ENCODE data around the gene UBA5. TPM values are rescaled to one million over a fixed set of nuclear protein-coding genes. Genes with fewer than 3 reads are reported as not detected.

UBA5 gene
- total RNA-seq, 2 donors from 2014 or later, result 30.7 to 40.5 TPM

DNA sequence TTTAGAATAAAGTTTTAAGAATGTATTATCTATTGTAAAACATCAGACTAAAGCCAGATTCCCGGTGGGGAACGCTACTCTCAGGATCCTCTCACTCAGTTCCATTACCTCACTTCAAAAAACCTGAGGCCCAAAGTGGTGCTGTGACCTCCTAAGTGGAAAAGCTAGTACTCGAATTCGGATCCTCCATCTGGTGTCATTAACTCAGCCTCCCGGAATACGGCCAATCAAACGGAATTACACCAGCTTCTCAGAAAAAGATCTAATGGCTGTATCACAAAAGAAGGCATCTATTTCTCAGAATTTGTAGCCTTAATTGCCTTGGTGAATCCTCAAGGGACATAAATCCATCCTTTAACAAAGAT is 1.1 kb upstream of the UBA5 start:
- Mint-ChIP-seq H3K4me1 (peaks cover 45% of the 10 kb centered on the region), H3K36me3 (ENCODE audit: low read depth) (peaks cover 6% of the 10 kb centered on the region), H3K27ac (peak overlapping the region; percentile 96), H3K27me3 (no peaks in the 10 kb centered on the region), H3K4me3 (peak overlapping the region; percentile 98)
- DNase-seq (no peak), ATAC-seq (no peak)
- H3K9me3 ChIP-seq (ENCODE audit: control insufficient read depth, low read length, poor library complexity, severe bottlenecking), result no peaks in the 10 kb centered on the region

DNA sequence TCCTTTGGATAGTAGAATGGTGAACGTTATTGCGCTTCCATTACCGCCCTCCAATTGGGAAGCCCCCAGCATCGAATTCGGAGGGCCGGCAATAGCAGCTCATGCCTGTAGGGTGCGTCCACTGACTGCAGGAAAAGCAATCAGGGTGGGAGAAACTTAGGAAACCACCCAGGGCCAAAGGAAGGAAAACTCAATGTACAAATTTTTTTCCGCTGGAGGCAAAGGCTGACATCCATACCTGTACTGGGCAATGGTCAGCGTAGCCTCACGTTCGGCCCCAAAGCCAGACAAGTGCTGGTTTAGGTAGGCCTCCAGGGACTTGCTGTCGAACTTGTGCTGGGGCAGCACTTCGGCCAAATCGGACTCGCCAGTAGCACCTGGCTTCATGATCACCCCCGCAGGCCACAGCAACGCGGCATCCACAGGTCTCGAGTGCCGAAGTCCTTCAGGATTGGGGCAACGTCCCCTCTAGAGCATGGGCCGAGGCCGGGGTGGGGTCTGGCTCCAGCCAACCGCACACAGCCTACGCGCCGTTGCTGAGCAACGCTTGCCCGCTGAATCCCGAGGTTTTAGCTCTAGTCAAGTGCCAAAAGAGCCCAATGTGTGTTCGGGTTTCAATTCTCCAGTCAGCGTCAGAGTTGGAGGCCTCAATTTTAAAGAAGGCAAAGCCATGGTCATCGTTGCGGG is 621 bp upstream of the UBA5 start, which contains the start of gene ACAD11:
Gene ACAD11 (minus strand): TSS at position 445 of the 687 bp plus-strand sequence. CDS start 58 bp downstream, at position 387.
- Mint-ChIP-seq H3K4me1 (peaks cover 48% of the 10 kb centered on the region), H3K27ac (peak within 1 kb of the TSS; percentile 96), H3K27me3 (no peaks in the 10 kb centered on the region), H3K4me3 (peak within 1 kb of the TSS; percentile 98), H3K36me3 (ENCODE audit: low read depth) (peaks cover 6% of the 10 kb centered on the region)
- DNase-seq (peak in 2 of 3 donors; percentile 14 to 16), ATAC-seq (peak; percentile 36)
- no peaks in the 10 kb centered on the region for H3K9me3 ChIP-seq (ENCODE audit: control insufficient read depth, low read length, poor library complexity, severe bottlenecking)

DNA sequence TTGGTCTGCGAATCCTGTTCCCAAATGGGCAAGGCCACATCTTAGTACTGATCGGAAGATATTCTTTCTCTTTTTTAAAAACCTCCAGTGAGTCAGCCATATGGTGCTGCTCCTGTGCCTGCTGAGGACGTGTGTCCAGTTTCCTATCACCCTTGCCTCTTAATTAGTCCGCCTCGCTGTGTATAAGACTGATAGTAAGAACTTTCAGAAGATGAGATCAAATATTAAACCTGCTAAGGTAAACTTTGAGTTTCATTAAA is 612 bp downstream of the UBA5 start:
- ATAC-seq (no peak), DNase-seq (no peak)
- peak overlapping the region; percentile 98 for H3K4me3 Mint-ChIP-seq
- H3K36me3 Mint-ChIP-seq (ENCODE audit: low read depth), result peaks cover 4% of the 10 kb centered on the region
- peak overlapping the region; percentile 96 for H3K27ac Mint-ChIP-seq
- H3K4me1 Mint-ChIP-seq, result peaks cover 50% of the 10 kb centered on the region
- H3K9me3 ChIP-seq (ENCODE audit: control insufficient read depth, low read length, poor library complexity, severe bottlenecking), result no peaks in the 10 kb centered on the region
- H3K27me3 Mint-ChIP-seq, result no peaks in the 10 kb centered on the region

DNA sequence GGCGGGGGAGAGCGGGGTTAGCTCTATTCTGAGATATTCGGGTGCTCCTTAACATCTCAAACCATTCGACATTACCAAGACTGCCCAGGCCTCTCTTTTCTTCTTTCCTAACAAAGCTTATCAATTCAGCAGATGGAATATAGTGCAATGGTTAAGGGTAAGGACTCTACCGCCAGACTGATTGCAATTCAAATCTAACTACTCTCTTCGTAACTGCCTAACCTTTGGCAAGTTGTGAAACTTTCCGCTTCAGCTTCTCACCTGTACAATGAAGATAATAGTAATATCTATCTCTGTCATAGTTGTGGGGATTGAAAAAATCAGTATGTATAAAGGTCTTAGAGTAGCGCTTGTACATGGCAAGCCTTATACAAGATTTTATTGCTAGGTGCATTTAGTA is 972 bp downstream of the UBA5 start:
- ATAC-seq, result no peak

DNA sequence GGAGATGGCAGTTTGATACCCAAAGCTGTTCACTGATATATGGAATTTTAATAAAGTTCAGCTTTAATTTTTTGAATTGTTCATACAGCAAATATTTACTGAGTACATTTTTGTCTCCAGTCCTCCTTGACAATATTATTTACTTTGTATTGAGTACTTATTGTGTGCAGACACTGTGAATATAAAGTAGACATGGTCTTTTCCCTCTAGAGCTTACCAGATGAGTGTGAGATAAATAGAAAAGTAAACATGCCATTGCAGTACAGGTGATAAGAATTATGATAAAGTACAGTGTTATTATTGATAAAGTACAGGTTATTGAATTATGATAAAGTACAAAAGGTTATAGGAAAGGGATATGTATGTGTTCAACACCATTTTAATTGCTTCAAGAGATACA is 2.1 kb downstream of the UBA5 start:
- Mint-ChIP-seq H3K4me3 (no peak overlapping the region), H3K4me1 (peaks cover 47% of the 10 kb centered on the region), H3K27me3 (no peaks in the 10 kb centered on the region), H3K36me3 (ENCODE audit: low read depth) (peaks cover 4% of the 10 kb centered on the region), H3K27ac (peak overlapping the region; percentile 43)
- no peaks in the 10 kb centered on the region for H3K9me3 ChIP-seq (ENCODE audit: control insufficient read depth, low read length, poor library complexity, severe bottlenecking)
- ATAC-seq, result no peak
- no peak for DNase-seq

More for the DNA sequence above, 972 bp downstream of the UBA5 start:
- peaks cover 4% of the 10 kb centered on the region for H3K36me3 Mint-ChIP-seq (ENCODE audit: low read depth)
- peak overlapping the region; percentile 96 for H3K27ac Mint-ChIP-seq
- H3K4me1 Mint-ChIP-seq, result peaks cover 49% of the 10 kb centered on the region
- DNase-seq, result no peak
- H3K4me3 Mint-ChIP-seq, result peak overlapping the region; percentile 98
- no peaks in the 10 kb centered on the region for H3K27me3 Mint-ChIP-seq
- H3K9me3 ChIP-seq (ENCODE audit: control insufficient read depth, low read length, poor library complexity, severe bottlenecking), result no peaks in the 10 kb centered on the region

DNA sequence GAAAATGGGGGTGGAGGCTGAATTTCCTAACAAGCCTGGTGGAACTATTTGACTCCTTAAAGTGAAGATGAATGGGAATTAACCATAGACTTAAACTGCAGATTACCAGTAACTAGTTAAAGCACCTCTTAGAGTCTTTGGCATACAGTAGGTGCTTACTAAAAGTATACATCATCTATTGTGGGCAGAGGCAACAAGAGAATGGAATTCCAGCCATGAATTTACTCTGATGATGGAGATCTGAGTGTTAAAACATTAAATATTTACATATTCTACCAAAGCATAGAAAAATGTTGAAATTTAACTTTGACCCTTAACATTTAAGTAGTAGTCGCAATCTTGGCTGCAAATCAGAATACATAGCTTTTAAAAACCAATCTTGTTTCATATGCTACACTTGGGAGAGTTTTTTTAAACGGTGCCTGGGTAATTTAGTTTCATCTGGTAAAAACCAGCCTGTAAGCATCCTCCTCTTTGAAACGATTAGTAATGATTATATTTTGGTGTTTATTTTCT is 5.2 kb downstream of the UBA5 start:
- no peak overlapping the region for H3K4me3 Mint-ChIP-seq
- peaks cover 2% of the 10 kb centered on the region for H3K36me3 Mint-ChIP-seq (ENCODE audit: low read depth)
- no peak for DNase-seq
- no peak for ATAC-seq
- peaks cover 36% of the 10 kb centered on the region for H3K4me1 Mint-ChIP-seq
- no peak overlapping the region for H3K27ac Mint-ChIP-seq
- no peaks in the 10 kb centered on the region for H3K9me3 ChIP-seq (ENCODE audit: control insufficient read depth, low read length, poor library complexity, severe bottlenecking)
- H3K27me3 Mint-ChIP-seq, result no peaks in the 10 kb centered on the region

DNA sequence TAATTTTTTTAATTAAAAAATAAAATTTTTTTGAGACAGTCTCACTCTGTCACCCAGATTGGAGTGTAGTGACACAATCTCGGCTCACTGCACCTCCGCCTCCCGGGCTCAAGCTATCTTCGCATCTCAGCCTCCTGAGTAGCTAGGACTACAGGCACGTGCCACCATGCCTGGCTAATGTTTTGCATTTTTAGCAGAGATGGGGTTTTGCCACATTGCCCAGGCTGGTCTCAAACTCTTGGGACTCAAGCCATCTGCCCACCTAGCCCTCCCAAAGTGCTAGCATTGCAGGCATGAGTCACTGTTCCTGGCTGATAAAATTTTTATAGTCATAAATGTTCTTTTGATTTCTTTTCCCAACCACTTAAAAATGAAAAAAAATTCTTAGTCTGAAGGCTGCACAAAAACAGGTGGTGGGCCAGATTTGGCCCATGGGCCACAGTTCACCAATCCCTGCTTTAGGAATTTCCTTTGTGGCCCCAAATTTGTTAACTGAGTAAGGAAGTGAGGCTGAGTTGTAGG is 9.2 kb downstream of the UBA5 start:
- no peaks in the 10 kb centered on the region for H3K27me3 Mint-ChIP-seq
- H3K27ac Mint-ChIP-seq, result no peak overlapping the region
- ATAC-seq (no peak), DNase-seq (no peak)
- no peaks in the 10 kb centered on the region for H3K9me3 ChIP-seq (ENCODE audit: control insufficient read depth, low read length, poor library complexity, severe bottlenecking)
- peaks cover 2% of the 10 kb centered on the region for H3K36me3 Mint-ChIP-seq (ENCODE audit: low read depth)
- peaks cover 13% of the 10 kb centered on the region for H3K4me1 Mint-ChIP-seq
- H3K4me3 Mint-ChIP-seq, result no peak overlapping the region

DNA sequence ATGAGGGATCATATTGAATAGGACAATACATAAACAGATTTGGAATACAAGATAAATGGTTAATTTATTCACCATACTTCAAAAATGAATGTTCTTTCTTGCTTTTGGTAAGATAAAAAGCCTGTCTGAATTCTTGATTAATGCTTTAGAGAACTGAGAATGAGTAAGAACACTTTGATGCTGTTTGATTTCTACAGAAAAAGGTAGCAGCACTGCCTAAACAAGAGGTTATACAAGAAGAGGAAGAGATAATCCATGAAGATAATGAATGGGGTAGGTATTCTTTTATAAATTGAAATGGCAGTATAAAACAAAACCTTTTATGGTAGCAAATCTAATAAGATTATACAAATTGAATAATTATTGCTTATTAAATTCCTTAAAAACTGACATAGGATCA is 15.3 kb downstream of the UBA5 start:
- Mint-ChIP-seq H3K4me1 (peaks cover 5% of the 10 kb centered on the region), H3K27me3 (no peaks in the 10 kb centered on the region), H3K4me3 (no peak overlapping the region), H3K27ac (peak overlapping the region; percentile 32), H3K36me3 (ENCODE audit: low read depth) (peaks cover 2% of the 10 kb centered on the region)
- ATAC-seq (no peak), DNase-seq (no peak)
- H3K9me3 ChIP-seq (ENCODE audit: control insufficient read depth, low read length, poor library complexity, severe bottlenecking), result no peaks in the 10 kb centered on the region

DNA sequence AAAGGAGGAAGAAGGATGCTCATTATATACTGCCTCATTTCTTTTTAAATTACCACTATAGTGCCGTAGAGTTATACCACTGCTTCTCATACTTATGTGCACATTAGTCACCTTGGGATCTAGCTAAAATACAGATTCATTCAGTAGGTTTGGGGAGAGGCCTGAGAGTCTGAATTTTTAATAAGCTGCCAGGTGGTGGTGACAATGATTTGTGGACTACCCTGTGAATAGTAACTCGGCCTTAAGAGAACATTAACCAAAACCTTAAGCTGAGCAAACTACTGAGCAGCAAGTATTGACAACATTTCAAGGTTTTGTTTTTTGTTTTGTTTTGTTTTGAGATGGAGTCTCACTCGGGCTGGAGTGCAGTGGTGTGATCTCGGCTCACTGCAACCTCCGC is 19.8 kb downstream of the UBA5 start:
- Mint-ChIP-seq H3K4me3 (no peak overlapping the region), H3K27ac (peak overlapping the region; percentile 54), H3K4me1 (peaks cover 4% of the 10 kb centered on the region), H3K36me3 (ENCODE audit: low read depth) (peaks cover 6% of the 10 kb centered on the region), H3K27me3 (no peaks in the 10 kb centered on the region)
- DNase-seq (no peak), ATAC-seq (no peak)
- H3K9me3 ChIP-seq (ENCODE audit: control insufficient read depth, low read length, poor library complexity, severe bottlenecking), result no peaks in the 10 kb centered on the region

DNA sequence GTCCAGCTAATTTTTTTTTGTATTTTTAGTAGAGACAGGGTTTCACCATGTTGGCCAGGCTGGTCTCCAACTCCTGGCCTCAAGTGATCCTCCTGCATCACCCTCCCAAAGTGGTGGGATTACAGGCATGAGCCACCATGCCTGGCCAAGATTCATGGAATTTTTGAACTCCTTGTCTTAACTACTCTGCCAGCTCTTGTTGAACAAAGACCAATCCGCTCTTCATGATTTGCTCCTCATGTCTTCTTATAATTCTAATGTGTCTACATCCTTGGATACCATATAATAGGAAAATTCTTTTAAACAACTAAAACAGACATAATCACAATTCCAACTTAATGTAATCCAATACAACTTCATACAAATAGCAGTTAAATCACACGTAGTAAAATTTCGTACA is 21.3 kb downstream of the UBA5 start:
- Mint-ChIP-seq H3K27me3 (no peaks in the 10 kb centered on the region), H3K4me3 (no peak overlapping the region), H3K36me3 (ENCODE audit: low read depth) (peaks cover 4% of the 10 kb centered on the region), H3K27ac (no peak overlapping the region), H3K4me1 (peaks cover 2% of the 10 kb centered on the region)
- DNase-seq (no peak), ATAC-seq (no peak)
- H3K9me3 ChIP-seq (ENCODE audit: control insufficient read depth, low read length, poor library complexity, severe bottlenecking), result no peaks in the 10 kb centered on the region

DNA sequence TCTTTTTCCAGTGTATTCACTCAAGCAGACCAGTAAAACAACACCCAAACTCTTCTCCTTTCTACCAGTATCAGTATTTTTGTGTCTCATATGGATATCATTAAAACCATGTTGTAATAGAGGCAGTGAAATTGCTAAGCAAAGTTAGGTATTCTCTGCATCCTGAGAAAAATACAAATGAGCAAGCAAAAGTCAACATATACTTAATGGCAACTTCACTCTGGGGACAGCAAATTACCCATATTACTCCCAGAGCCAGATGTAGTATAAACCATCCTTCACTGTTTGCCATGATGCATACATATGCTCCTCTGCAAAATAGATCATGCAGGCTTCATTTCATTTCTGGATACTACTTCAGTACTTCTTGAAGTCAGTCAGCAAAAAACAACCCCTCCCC is 22.1 kb downstream of the UBA5 start:
- no peak overlapping the region for H3K27ac Mint-ChIP-seq
- ATAC-seq (no peak), DNase-seq (no peak)
- H3K4me1 Mint-ChIP-seq, result peaks cover 2% of the 10 kb centered on the region
- no peaks in the 10 kb centered on the region for H3K9me3 ChIP-seq (ENCODE audit: control insufficient read depth, low read length, poor library complexity, severe bottlenecking)
- no peaks in the 10 kb centered on the region for H3K27me3 Mint-ChIP-seq
- no peak overlapping the region for H3K4me3 Mint-ChIP-seq
- peaks cover 4% of the 10 kb centered on the region for H3K36me3 Mint-ChIP-seq (ENCODE audit: low read depth)

DNA sequence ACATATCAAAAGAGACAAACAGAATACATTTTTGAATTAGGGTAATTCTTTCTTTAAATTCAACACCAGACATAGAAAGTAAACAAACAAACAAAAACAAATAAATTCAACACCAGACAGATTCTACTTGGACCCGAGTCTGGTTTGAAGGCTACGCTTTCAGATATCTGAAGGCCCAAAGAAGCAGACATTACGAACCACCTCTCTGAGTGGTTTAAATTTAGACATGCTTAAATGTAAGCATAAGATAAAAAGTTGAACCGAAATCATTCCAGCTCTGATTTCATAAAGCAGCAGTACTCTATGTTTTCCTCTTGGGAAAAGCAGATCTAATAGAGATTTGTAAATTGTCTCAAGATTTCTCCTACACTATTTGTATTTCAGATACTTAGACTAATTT is 29.9 kb downstream of the UBA5 start:
- H3K36me3 Mint-ChIP-seq (ENCODE audit: low read depth), result peaks cover 5% of the 10 kb centered on the region
- DNase-seq (no peak), ATAC-seq (no peak)
- no peak overlapping the region for H3K4me3 Mint-ChIP-seq
- H3K27me3 Mint-ChIP-seq, result no peaks in the 10 kb centered on the region
- no peak overlapping the region for H3K27ac Mint-ChIP-seq
- H3K4me1 Mint-ChIP-seq, result peaks cover 2% of the 10 kb centered on the region
- no peaks in the 10 kb centered on the region for H3K9me3 ChIP-seq (ENCODE audit: control insufficient read depth, low read length, poor library complexity, severe bottlenecking)

DNA sequence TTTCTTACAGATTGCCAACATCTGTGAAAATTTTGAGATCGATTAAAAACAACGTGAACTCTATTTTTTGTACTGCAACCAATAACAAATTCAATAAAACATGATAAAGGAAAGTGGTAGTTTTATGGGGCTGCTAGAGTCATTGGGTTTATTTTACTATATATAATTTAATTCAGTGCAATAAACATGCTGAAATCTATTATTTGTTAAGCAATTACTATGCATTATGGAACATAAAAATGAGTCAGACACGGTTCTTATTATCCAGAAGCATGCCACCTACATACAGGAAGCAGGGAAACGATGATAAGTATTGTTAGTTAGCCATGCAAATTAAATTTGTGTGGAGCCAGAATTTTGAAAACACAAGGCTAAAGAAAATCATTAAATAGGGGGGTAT is 34.9 kb downstream of the UBA5 start:
- H3K4me3 Mint-ChIP-seq, result no peak overlapping the region
- H3K4me1 Mint-ChIP-seq, result peaks cover 2% of the 10 kb centered on the region
- H3K27me3 Mint-ChIP-seq, result no peaks in the 10 kb centered on the region
- ATAC-seq, result no peak
- no peak for DNase-seq
- H3K9me3 ChIP-seq (ENCODE audit: control insufficient read depth, low read length, poor library complexity, severe bottlenecking), result no peaks in the 10 kb centered on the region
- H3K36me3 Mint-ChIP-seq (ENCODE audit: low read depth), result peaks cover 10% of the 10 kb centered on the region
- peak overlapping the region; percentile 74 for H3K27ac Mint-ChIP-seq

DNA sequence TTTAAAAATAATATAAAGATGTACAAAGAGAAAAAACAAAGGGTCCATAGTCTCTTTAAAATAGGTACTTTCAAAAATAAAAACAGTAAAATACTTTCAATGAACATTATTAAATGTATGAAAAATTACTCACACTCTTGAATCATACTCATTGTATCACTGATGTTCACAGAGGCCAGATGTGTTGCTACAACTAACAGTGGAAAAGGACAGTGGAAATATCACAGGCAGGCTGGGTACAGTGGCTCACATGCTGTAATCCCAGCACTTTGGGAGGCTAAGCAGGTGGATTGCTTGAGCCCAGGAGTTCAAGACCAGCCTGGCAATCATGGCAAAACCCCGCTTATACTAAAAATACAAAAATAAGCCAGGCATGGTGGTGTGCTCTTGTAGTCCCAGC is 35.3 kb downstream of the UBA5 start:
- H3K9me3 ChIP-seq (ENCODE audit: control insufficient read depth, low read length, poor library complexity, severe bottlenecking), result no peaks in the 10 kb centered on the region
- peaks cover 10% of the 10 kb centered on the region for H3K36me3 Mint-ChIP-seq (ENCODE audit: low read depth)
- H3K27me3 Mint-ChIP-seq, result no peaks in the 10 kb centered on the region
- no peak for ATAC-seq
- H3K4me1 Mint-ChIP-seq, result peaks cover 2% of the 10 kb centered on the region
- DNase-seq, result no peak
- peak overlapping the region; percentile 74 for H3K27ac Mint-ChIP-seq
- H3K4me3 Mint-ChIP-seq, result no peak overlapping the region
